PFSK-1 (cell line): Measurements from ENCODE around the gene INPP4B.

Experiments
- FOXP2 ChIP-seq: optimal IDR thresholded peaks from 2 replicates; pipeline ENCODE3; 2011; ENCODE audit warnings: borderline replicate concordance, control low read depth, inconsistent platforms; ENCODE audit not compliant: insufficient read depth; ENCODE audit errors: extremely low read length, extremely low read depth
- POLR2AphosphoS5 ChIP-seq: IDR thresholded peaks from 2 replicates; pipeline ENCODE4 v1.6.1; 2012; ENCODE audit warnings: low read depth, mild to moderate bottlenecking, control low read depth, low read length, moderate library complexity
- SIN3A ChIP-seq: IDR thresholded peaks from 2 replicates; pipeline ENCODE4 v1.6.1; 2012; ENCODE audit warnings: mild to moderate bottlenecking, low read length, moderate library complexity, borderline replicate concordance; ENCODE audit not compliant: insufficient read depth
- TAF1 ChIP-seq: IDR thresholded peaks from 2 replicates; pipeline ENCODE4 v1.6.1; 2012; ENCODE audit warnings: low read length, control low read depth, borderline replicate concordance; ENCODE audit not compliant: insufficient read depth
- TF ChIP-seq, protein P1 (sequence below), 2 experiments: IDR thresholded peaks; 2 replicates each; pipeline versions ENCODE4 v1.6.1 to v1.8.0; 2011 to 2012; ENCODE audit warnings: low read depth in 2 of 2, low read length in 2 of 2, control low read depth in 1 of 2, inconsistent platforms in 1 of 2, mild to moderate bottlenecking in 1 of 2, moderate library complexity in 1 of 2; ENCODE audit not compliant: insufficient read depth in 1 of 2

Gene INPP4B

DNA sequence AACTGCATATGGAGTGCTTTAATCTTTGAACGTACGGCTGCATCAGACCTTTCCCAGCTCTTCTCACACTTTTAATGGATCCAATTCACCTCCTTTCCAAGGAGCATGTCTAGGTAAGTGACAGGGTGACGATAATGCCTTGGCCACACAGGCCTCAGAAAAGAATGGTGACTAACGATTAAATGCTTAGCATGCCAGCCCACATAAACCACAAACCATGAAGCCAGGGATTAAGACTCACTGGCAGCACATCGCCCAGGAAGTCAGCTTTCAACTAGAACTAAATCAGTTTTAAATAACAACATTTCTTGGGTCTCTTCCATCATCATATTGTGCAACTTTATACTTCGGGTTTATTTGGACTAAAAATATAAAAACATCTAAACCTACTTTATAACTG, 28.7 kb downstream of the INPP4B start:
- TF ChIP-seq POLR2AphosphoS5: no peak
- no peak for TF ChIP-seq SIN3A
- TF ChIP-seq FOXP2: no peak
- TF ChIP-seq TAF1: no peak
- TF ChIP-seq, protein P1, sequence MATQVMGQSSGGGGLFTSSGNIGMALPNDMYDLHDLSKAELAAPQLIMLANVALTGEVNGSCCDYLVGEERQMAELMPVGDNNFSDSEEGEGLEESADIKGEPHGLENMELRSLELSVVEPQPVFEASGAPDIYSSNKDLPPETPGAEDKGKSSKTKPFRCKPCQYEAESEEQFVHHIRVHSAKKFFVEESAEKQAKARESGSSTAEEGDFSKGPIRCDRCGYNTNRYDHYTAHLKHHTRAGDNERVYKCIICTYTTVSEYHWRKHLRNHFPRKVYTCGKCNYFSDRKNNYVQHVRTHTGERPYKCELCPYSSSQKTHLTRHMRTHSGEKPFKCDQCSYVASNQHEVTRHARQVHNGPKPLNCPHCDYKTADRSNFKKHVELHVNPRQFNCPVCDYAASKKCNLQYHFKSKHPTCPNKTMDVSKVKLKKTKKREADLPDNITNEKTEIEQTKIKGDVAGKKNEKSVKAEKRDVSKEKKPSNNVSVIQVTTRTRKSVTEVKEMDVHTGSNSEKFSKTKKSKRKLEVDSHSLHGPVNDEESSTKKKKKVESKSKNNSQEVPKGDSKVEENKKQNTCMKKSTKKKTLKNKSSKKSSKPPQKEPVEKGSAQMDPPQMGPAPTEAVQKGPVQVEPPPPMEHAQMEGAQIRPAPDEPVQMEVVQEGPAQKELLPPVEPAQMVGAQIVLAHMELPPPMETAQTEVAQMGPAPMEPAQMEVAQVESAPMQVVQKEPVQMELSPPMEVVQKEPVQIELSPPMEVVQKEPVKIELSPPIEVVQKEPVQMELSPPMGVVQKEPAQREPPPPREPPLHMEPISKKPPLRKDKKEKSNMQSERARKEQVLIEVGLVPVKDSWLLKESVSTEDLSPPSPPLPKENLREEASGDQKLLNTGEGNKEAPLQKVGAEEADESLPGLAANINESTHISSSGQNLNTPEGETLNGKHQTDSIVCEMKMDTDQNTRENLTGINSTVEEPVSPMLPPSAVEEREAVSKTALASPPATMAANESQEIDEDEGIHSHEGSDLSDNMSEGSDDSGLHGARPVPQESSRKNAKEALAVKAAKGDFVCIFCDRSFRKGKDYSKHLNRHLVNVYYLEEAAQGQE (IDR thresholded peaks at IDR 0.05; ENCODE audit: insufficient read depth in 1 of 2, low read depth in 2 of 2, low read length in 2 of 2): no peak

DNA sequence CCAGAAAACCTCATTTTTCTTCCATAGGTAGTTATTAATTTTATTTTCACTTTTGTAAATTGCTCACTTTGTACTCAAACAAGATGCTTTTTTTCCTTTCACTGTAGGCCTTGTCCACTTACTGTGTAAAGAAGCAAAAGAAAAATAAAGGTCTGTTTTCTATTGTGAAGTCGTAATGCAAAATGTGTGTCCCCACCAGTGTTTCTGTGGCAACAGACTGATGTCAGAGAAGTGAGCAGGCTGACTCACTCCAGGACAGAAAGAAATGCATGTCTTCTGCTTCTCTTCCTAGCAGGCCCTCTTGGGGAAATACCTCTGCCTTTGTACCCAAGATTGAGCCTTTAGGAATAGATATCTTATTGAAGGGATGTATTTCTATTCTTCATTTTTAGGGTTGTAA, 30.3 kb downstream of the INPP4B start:
- no peak for TF ChIP-seq POLR2AphosphoS5
- TF ChIP-seq, protein P1 (IDR thresholded peaks at IDR 0.05; ENCODE audit: insufficient read depth in 1 of 2, low read depth in 2 of 2, low read length in 2 of 2): no peak
- no peak for TF ChIP-seq FOXP2
- no peak for TF ChIP-seq SIN3A
- no peak for TF ChIP-seq TAF1

DNA sequence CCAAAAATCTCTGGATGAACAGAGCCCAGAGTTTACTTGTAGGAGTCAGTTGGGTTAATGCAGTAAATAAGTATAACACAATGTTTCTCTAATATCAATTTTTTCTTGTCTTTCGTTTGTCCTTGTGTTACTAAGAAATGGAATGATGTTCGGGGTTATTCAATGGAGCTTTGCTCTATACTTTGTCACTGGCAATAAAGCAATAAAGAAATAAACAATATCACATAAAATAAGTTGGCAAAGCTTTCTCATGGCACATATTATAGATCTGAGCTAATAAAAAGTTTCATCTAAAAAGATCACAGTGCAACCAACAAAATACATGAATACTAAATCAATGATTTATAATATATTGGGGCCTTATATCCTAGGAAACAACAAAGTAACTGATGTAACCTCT, 32.7 kb downstream of the INPP4B start:
- TF ChIP-seq TAF1 (no peak), SIN3A (no peak), FOXP2 (no peak), POLR2AphosphoS5 (no peak)
- TF ChIP-seq, protein P1 (IDR thresholded peaks at IDR 0.05; ENCODE audit: insufficient read depth in 1 of 2, low read depth in 2 of 2, low read length in 2 of 2): no peak

DNA sequence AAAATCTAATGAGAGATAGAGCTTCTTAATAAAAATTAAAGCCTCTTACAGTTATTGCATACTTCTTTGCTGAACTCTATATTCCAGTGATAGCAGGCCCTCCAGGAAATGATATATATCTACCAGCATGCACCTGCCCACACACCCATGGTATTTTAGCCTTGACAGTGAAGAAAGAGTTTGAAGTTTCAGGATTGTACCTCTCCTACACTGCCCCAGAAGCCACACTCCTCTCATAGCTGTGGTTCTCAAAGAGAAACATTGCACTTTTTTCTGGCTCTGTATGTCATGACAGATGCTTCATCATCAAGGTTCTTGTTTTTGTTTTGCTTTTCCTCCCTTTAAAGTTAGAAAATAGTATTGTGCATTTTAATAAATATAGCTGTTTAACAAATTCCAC, 34.0 kb downstream of the INPP4B start:
- TF ChIP-seq TAF1: no peak

DNA sequence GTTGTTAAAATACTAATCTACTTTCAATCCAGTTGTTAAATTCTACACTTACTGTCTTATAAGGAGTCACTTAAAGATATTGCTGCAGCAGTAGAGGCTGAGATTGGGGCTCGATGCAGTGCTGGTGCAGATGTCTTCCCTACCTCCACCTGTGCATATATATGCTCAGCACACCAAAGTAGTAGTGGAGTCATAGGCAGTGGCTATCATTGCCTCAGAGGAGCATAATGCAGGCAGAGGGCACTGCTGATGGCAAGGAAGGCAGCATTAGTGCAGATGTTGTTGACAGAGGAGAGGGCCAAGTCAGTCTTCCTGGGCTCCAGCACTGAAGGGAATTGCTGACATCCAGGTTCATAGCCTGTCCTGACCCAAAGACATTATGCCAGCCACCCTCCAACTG, 35.1 kb downstream of the INPP4B start:
- TF ChIP-seq FOXP2: no peak
- TF ChIP-seq SIN3A: no peak
- TF ChIP-seq, protein P1 (IDR thresholded peaks at IDR 0.05; ENCODE audit: insufficient read depth in 1 of 2, low read depth in 2 of 2, low read length in 2 of 2): no peak
- no peak for TF ChIP-seq TAF1
- no peak for TF ChIP-seq POLR2AphosphoS5

DNA sequence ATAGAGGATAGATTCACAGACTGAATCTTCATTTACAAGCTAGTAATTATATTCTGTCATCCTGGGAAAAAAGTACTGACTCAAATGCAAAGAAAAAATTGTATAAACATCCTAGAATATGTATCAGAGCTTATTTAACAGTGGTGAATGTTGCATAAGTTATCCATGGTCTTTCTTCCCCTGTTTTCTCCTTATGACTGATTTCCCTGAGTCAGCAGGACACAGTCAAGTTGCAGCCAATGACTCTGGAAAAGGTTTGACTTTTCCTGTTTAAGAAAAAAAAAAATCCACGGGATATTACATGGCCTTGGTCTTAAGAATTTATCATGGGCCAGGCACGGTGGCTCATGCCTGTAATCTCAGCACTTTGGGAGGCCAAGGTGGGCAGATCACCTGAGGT, 36.5 kb downstream of the INPP4B start:
- TF ChIP-seq TAF1: no peak
- no peak for TF ChIP-seq POLR2AphosphoS5
- TF ChIP-seq, protein P1 (IDR thresholded peaks at IDR 0.05; ENCODE audit: insufficient read depth in 1 of 2, low read depth in 2 of 2, low read length in 2 of 2): no peak
- no peak for TF ChIP-seq SIN3A
- TF ChIP-seq FOXP2: no peak
